ENCODE measurements around the gene JMJD8.

DNA sequence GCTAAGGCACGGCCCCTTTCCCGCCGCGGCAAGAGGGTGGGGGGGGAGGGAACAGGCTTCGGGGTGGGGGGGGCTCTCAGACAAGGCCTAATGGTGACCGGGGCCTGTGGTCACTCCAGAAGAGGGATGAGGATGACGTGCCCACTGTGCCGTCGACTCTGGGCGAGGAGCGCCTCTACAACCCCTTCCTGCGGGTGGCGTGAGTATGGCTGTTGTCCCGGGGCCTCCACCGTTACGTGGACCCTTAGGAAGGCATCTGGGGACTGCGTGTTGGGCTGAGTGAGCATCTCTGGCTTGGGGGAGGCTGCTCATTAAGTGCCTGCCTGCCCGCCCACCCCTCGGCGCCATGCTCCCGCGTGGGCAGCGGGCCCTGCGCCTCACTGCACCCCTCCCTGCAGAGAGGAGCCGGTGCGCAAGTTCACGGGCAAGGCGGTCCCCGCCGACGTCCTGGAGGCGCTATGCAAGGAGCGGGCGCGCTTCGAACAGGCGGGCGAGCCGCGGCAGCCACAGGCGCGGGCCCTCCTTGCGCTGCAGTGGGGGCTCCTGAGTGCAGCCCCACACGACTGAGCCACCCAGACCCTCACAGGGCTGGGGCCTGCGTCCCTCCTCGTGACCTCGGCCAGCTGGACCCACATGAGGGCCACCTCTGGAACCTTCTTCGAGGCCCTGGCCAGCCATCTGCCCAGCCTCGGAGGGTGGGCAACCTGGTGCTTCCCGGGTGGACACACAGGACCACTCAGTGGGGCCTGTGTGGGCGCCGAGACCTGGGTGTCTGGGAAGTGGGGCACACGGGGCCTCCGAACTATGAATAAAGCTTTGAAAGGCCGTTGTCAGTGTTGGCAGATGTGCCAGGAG lies 45.0 kb upstream of the JMJD8 start:
- no peak for TF ChIP-seq EZH2phosphoT487 (IDR thresholded peaks at IDR 0.05; ENCODE audit: insufficient read depth, low read depth)
- no peak for TF ChIP-seq EZH2 (IDR thresholded peaks at IDR 0.05; ENCODE audit: insufficient read depth, poor library complexity, severe bottlenecking)

All from GM23248 (cell line).